ENCODE measurements around the gene EIF2B4. TPM values are rescaled to one million over a fixed set of nuclear protein-coding genes. Genes with fewer than 3 reads are reported as not detected.
"Not testable (repeated sequence)": the region's sequence is repeated elsewhere in the genome, so short reads cannot be mapped to it uniquely, and the experiment has no call there.

The EIF2B4 gene
- total RNA-seq, 2 donors from 2014 or later, result 24.9 to 39.2 TPM

GRCh38 chr2:27354597-27354927, 15.6 kb downstream of the EIF2B4 start:
- Histone ChIP-seq H3K4me1 (peaks cover 45% of the 10 kb centered on the region), H3K36me3 (replicated peaks in 1 of 2; ENCODE audit: insufficient read depth in 1 of 2, low read depth in 2 of 2) (no peaks in the 10 kb centered on the region), H3K27me3 (no peaks in the 10 kb centered on the region), H3K9me3 (no peaks in the 10 kb centered on the region), H3K27ac (no peak overlapping the region), H3K4me3 (no peak overlapping the region)
- DNase-seq, result no peak
- no peak for ATAC-seq
- TF ChIP-seq POLR2A (IDR thresholded peaks at IDR 0.05) (no peak), CTCF (IDR thresholded peaks at IDR 0.05) (no peak)
- intact Hi-C loops (cut with DNase I), result no loop called here
- WGBS, 2 donors, result 88 to 90% methylated on average over 7 of the region's 7 CpGs

DNA sequence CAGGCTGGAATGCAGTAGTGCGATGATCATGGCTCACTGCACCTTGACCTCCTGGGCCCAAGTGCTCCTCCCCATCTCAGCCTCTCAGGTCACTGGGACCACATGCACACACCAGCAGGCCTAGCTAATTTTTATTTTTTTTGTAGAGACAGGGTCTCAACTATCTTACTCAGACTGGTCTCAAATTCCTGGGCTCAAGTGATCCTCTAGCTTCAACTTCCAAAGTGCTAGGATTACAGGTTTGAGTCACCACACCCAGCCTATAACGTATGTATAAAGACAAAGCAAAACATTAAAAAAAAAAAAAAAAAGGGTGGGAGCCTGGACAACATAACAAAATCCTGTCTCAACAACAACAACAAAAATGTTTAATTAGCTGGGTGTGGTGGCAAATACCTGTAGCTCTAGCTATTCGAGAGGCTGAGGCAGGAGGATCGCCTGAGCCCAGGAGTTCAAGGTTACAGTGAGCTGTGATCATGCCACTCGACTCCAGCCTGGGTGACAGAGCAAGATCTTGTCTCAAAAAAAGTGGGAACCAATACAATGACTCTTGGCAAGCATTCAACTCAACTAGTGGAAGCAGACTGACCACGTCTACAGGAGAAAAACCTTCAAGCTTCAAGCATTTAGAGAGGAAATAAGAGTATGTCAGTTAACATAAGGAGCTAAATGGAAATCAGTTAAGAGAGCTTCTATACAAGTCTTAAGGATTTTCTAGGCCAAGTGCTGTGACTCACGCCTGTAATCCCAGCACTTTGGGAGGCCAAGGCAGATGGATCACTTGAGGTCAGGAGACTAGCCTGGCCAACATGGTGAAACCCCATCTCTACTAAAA, 16.2 kb downstream of the EIF2B4 start:
- no peaks in the 10 kb centered on the region for H3K9me3 ChIP-seq
- TF ChIP-seq POLR2A (IDR thresholded peaks at IDR 0.05) (no peak), CTCF (IDR thresholded peaks at IDR 0.05) (no peak)
- DNase-seq (no peak), ATAC-seq (no peak)
- WGBS, 2 donors, result 66 to 71% methylated on average over 7 of the region's 7 CpGs
- no peak overlapping the region for H3K27ac ChIP-seq
- H3K4me1 ChIP-seq, result peaks cover 45% of the 10 kb centered on the region
- H3K36me3 ChIP-seq (replicated peaks in 1 of 2; ENCODE audit: insufficient read depth in 1 of 2, low read depth in 2 of 2), result no peaks in the 10 kb centered on the region
- intact Hi-C loops (cut with DNase I), result no loop called here
- no peaks in the 10 kb centered on the region for H3K27me3 ChIP-seq
- no peak overlapping the region for H3K4me3 ChIP-seq

GRCh38 chr2:27353386-27353761, 16.8 kb downstream of the EIF2B4 start:
- ATAC-seq; H3K36me3 ChIP-seq (replicated peaks in 1 of 2; ENCODE audit: insufficient read depth in 1 of 2, low read depth in 2 of 2); H3K9me3 ChIP-seq; intact Hi-C loops (cut with DNase I); H3K4me3 ChIP-seq; H3K27me3 ChIP-seq; DNase-seq; H3K27ac ChIP-seq: not testable (repeated sequence)
- H3K4me1 ChIP-seq, result peaks cover 43% of the 10 kb centered on the region
- 95 to 98% methylated on average over 5 of the region's 5 CpGs for WGBS, 2 donors

DNA sequence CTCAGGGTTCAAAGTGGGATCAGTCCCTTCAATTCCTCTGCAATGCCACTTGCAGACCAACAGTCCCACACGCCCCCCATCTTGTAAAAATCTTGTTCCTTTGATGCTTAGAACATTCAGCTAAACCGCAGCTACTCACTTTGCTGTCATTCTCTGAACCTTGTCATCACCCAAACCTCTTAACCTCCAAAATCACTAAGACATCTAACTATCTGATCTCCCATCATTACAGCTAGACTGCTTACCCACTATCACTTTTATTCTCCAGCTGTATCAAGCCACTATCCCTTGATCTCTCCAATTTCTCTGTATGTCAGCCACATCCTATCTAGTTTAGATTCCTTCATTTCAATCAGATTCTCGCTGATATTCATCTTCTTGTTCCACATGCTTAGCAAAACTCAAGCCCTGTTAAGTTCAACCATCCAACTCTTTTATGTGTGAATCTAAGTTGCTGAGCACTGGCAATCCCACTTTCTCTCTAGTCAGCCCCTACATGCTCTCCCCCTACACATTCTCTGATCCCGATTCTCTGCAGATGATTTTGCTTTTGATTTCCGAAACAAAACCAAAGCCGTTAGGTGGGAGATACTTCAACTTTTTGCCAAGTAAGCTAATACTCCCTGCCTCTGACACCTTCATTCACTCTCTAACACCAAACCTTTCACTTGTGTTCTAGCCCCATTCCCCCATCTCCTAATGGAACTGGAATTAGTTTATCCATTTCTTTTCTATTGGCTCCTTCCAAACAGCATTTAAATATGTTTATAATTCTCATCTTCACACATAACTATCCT, 18.1 kb downstream of the EIF2B4 start:
- no peak for TF ChIP-seq CTCF (IDR thresholded peaks at IDR 0.05)
- no peak for TF ChIP-seq POLR2A (IDR thresholded peaks at IDR 0.05)
- H3K9me3 ChIP-seq, result no peaks in the 10 kb centered on the region
- DNase-seq (no peak), ATAC-seq (no peak)
- no peak overlapping the region for H3K4me3 ChIP-seq
- no peaks in the 10 kb centered on the region for H3K36me3 ChIP-seq (replicated peaks in 1 of 2; ENCODE audit: insufficient read depth in 1 of 2, low read depth in 2 of 2)
- H3K27me3 ChIP-seq, result no peaks in the 10 kb centered on the region
- WGBS, 2 donors, result 82 to 84% methylated on average over 6 of the region's 6 CpGs
- H3K4me1 ChIP-seq, result peaks cover 33% of the 10 kb centered on the region
- intact Hi-C loops (cut with DNase I), result no loop called here
- H3K27ac ChIP-seq, result no peak overlapping the region

- TF ChIP-seq CTCF (IDR thresholded peaks at IDR 0.05) (no peak), POLR2A (IDR thresholded peaks at IDR 0.05) (no peak)
- Histone ChIP-seq H3K9me3 (no peaks in the 10 kb centered on the region), H3K27me3 (no peaks in the 10 kb centered on the region), H3K4me1 (peaks cover 27% of the 10 kb centered on the region), H3K4me3 (no peak overlapping the region), H3K27ac (no peak overlapping the region), H3K36me3 (replicated peaks in 1 of 2; ENCODE audit: insufficient read depth in 1 of 2, low read depth in 2 of 2) (no peaks in the 10 kb centered on the region)
- intact Hi-C loops (cut with DNase I), result no loop called here
- ATAC-seq (no peak), DNase-seq (peak in 1 of 4 donors; percentile 20)
- 46 to 51% methylated on average over 7 of the region's 7 CpGs for WGBS, 2 donors
These were observed 19.9 kb downstream of the EIF2B4 start for GRCh38 chr2:27350106-27350693.

Measured in body of pancreas (tissue), 4 donors.